HepG2 (cell line): Measurements from ENCODE around the gene CPOX. TPM values are rescaled to one million over a fixed set of nuclear protein-coding genes. Genes with fewer than 3 reads are reported as not detected.
"Not testable (repeated sequence)": the region's sequence is repeated elsewhere in the genome, so short reads cannot be mapped to it uniquely, and the experiment has no call there.

ENCODE experiments used
- ATAC-seq: fragments of 200-7000 bp; cut with Tn5 transposase; 3 replicates; pipeline ENCODE4 v1.9.1; 2020; ENCODE audit warnings: mild to moderate bottlenecking, moderate library complexity
- BruUV-seq: library from RNA; stranded (reverse); fragments of 400-500 nt; replicated peaks from 2 replicates; lab custom pipeline; 2021; lab: Mats Ljungman, UMichigan
- CTCF ChIA-PET: fragments of 300-600 bp; formaldehyde crosslinking; extraction: SDS; loops from one replicate; lab custom pipeline; 2021; ENCODE audit warnings: low total read pairs, inconsistent platforms, low intra/inter-chr PET ratio; lab: Yijun Ruan, JAX
- POLR2A ChIA-PET: fragments of 350-600 bp; sonication (Branson Sonifier 250); formaldehyde crosslinking; loops from one replicate; lab custom pipeline; 2020; ENCODE audit warnings: antibody characterized with exemption, inconsistent platforms; lab: Yijun Ruan, JAX
- DNase-seq: peaks from one replicate; pipeline ENCODE4 v3.0.0-alpha.2; 2015; ENCODE audit warnings: low spot score
- FAIRE-seq: peaks from 3 replicates; lab custom pipeline; 2011; peaks lifted over from hg19 to GRCh38; lab: Jason Lieb, UNC
- H2AFZ ChIP-seq: one replicate; pipeline ENCODE4 v1.6.1; 2011; ENCODE audit warnings: low read length, inconsistent platforms
- H3K27ac ChIP-seq: fragments of 300-600 bp; 3 replicates; pipeline ENCODE4 v1.8.0; 2011; ENCODE audit warnings: mixed run types, mild to moderate bottlenecking, mixed read lengths, low read length, inconsistent platforms; ENCODE audit not compliant: insufficient read depth; ENCODE audit errors: extremely low read length
- H3K27me3 ChIP-seq, 2 experiments: fragments of 200-600 bp in 1 of 2; 2 replicates in 1 of 2; 3 replicates in 1 of 2; pipeline versions ENCODE4 v1.6.0 to v1.8.0; 2011; ENCODE audit warnings: low read length in 2 of 2, mild to moderate bottlenecking in 2 of 2, moderate library complexity in 2 of 2, inconsistent platforms in 1 of 2; ENCODE audit not compliant: insufficient read depth in 2 of 2, control insufficient read depth in 1 of 2
- H3K36me3 ChIP-seq, 2 experiments: fragments of 200-600 bp in 1 of 2; replicated peaks in 1 of 2; 2 replicates in 1 of 2; 3 replicates in 1 of 2; pipeline versions ENCODE4 v1.5.1 to v1.8.0; 2011; ENCODE audit warnings: low read length in 2 of 2, inconsistent platforms in 1 of 2; ENCODE audit not compliant: insufficient read depth in 2 of 2, control insufficient read depth in 1 of 2
- H3K4me1 ChIP-seq: 2 replicates; pipeline ENCODE4 v1.5.1; 2012; ENCODE audit warnings: low read length, inconsistent platforms; ENCODE audit not compliant: insufficient read depth
- H3K4me2 ChIP-seq: 2 replicates; pipeline ENCODE4 v1.6.0; 2011; ENCODE audit warnings: low read depth, low read length, inconsistent platforms
- H3K4me3 ChIP-seq, 3 experiments: fragments of 200-600 bp in 1 of 3; sonication (generic), shearing (Covaris generic) in 1 of 3; replicated peaks in 1 of 3; 2 replicates each; pipeline ENCODE4 v1.5.1; 2011 to 2016; ENCODE audit warnings: low read length in 3 of 3, inconsistent platforms in 2 of 3, low read depth in 2 of 3, mild to moderate bottlenecking in 2 of 3, control low read depth in 1 of 3, mixed read lengths in 1 of 3; ENCODE audit not compliant: insufficient read depth in 1 of 3
- H3K79me2 ChIP-seq: one replicate; pipeline ENCODE4 v1.6.1; 2011; ENCODE audit warnings: low read length, inconsistent platforms; ENCODE audit not compliant: insufficient read depth
- H3K9ac ChIP-seq: 2 replicates; pipeline ENCODE4 v1.6.0; 2011; ENCODE audit warnings: mild to moderate bottlenecking, low read depth, low read length, inconsistent platforms; ENCODE audit not compliant: insufficient read depth
- H3K9me3 ChIP-seq: 2 replicates; pipeline ENCODE4 v1.5.1; 2012; ENCODE audit warnings: mild to moderate bottlenecking, low read length
- H4K20me1 ChIP-seq: 2 replicates; pipeline ENCODE4 v1.6.0; 2011; ENCODE audit warnings: inconsistent platforms, mild to moderate bottlenecking, low read length, moderate library complexity; ENCODE audit not compliant: insufficient read depth
- ARHGAP35 ChIP-seq: sonication (generic); formaldehyde crosslinking; IDR thresholded peaks from 2 replicates; pipeline ENCODE4 v1.9.0; 2022; ENCODE audit warnings: mild to moderate bottlenecking, inconsistent platforms, moderate library complexity, missing genetic modification reagents, borderline replicate concordance
- CHCHD3 ChIP-seq: sonication (generic); formaldehyde crosslinking; IDR thresholded peaks from 2 replicates; pipeline ENCODE4 v1.8.0; 2022; ENCODE audit warnings: mild to moderate bottlenecking, missing genetic modification reagents, moderate library complexity
- NRL ChIP-seq: sonication (generic); formaldehyde crosslinking; IDR thresholded peaks from 2 replicates; pipeline ENCODE4 v1.5.0; 2020; ENCODE audit warnings: missing genetic modification reagents, mild to moderate bottlenecking, moderate library complexity, borderline replicate concordance
- PHF21A ChIP-seq: sonication (generic); formaldehyde crosslinking; IDR thresholded peaks from 2 replicates; pipeline ENCODE4 v1.5.0; 2020; ENCODE audit warnings: mild to moderate bottlenecking, missing genetic modification reagents
- STAT5B ChIP-seq: sonication (generic); formaldehyde crosslinking; IDR thresholded peaks from 2 replicates; pipeline ENCODE4 v1.4.0; 2020; ENCODE audit warnings: missing genetic modification reagents
- ZNF350 ChIP-seq: sonication (generic); formaldehyde crosslinking; IDR thresholded peaks from 2 replicates; pipeline ENCODE4 v1.4.0; 2020; ENCODE audit warnings: mild to moderate bottlenecking, low read depth, missing genetic modification reagents, borderline replicate concordance
- WGBS: methylation state at CpG from one replicate; pipeline ENCODE4 v1.1.6; 2017; ENCODE audit warnings: low lambda C conversion rate; 5-methylcytosine and 5-hydroxymethylcytosine counted together
- in situ Hi-C: cut with HindIII; loops from 2 replicates; pipeline ENCODE4 v1.10.0; 2017; ENCODE audit warnings: low pct_unique_long_range_greater_than_20kb; ENCODE audit not compliant: extremely low pct_ligation_motif_present
- intact Hi-C: fragments of 100-400 bp; cut with micrococcal nuclease; formaldehyde crosslinking; loops from one replicate; pipeline ENCODE4 v1.10.0; 2022; ENCODE audit not compliant: unreplicated experiment
- polyA plus RNA-seq, 8 experiments: library from polyadenylated mRNA; depleted of rRNA in 3 of 8; stranded (reverse) in 7 of 8; unstranded in 1 of 8; fragments of >200 nt; fragmentation: Illumina TruSeq in 4 of 8; extraction: Trizol in 4 of 8; gene quantifications; 2 replicates each; pipeline versions ENCODE4 v1.2.1 to v1.2.3, GENCODE V29; 2011 to 2016; ENCODE audit warnings: low read depth in 4 of 8, missing spikeins in 1 of 8, mixed read lengths in 1 of 8; ENCODE audit not compliant: insufficient read depth in 1 of 8
- total RNA-seq, 5 experiments: library from RNA; depleted of rRNA; stranded (reverse); fragments of >200 nt; fragmentation: Illumina TruSeq; extraction: Trizol; gene quantifications; 2 replicates each; pipeline ENCODE4 v1.2.3, GENCODE V29; 2016; ENCODE audit warnings: low read depth in 1 of 5

CPOX gene
- total and polyA plus RNA-seq, 2 of the 13 experiments (the other 11 are each of a cell fraction or from before 2014, with no cell fraction given), result 34.2 to 37.2 TPM

GRCh38 chr3:98638515-98638914 is 45.1 kb upstream of the CPOX start:
- H3K27ac ChIP-seq, H4K20me1 ChIP-seq, POLR2A ChIA-PET, H3K4me2 ChIP-seq, CTCF ChIA-PET, H3K4me1 ChIP-seq, H3K9ac ChIP-seq, H3K9me3 ChIP-seq, FAIRE-seq, intact Hi-C loops, DNase-seq, H3K36me3 ChIP-seq, ATAC-seq, in situ Hi-C loops, H3K79me2 ChIP-seq, BruUV-seq, H3K4me3 ChIP-seq, H3K27me3 ChIP-seq, H2AFZ ChIP-seq: not testable (repeated sequence)
- 2% methylated on average over 2 of the region's 2 CpGs for WGBS

DNA sequence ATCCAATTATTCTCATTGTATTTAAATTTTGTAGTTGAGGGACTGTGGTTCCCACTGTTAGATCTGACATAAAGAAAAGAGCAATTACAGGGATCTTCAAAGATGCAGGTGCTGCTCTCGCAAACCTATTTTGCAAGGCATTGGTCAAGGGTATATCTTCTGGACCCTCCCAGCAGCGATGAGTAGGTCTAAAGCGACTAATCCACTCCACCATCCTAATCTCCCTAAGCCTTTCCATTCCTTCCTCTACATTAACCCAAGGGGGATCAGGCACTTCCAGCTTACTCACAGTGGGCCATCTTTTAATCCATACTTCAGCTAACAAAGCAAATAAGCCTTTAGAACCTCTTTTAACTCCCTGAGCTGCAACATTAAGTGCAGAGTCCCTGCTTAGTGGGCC is 37.0 kb upstream of the CPOX start:
- no peaks in the 10 kb centered on the region for H3K4me1 ChIP-seq
- H3K4me2 ChIP-seq, result no peak overlapping the region
- no peak overlapping the region for H3K27ac ChIP-seq
- no peak overlapping the region for H3K9ac ChIP-seq
- H3K36me3 ChIP-seq, result no peaks in the 10 kb centered on the region
- ChIA-PET CTCF (no interaction called here), POLR2A (no interaction called here)
- FAIRE-seq (no peak), ATAC-seq (no peak), DNase-seq (no peak)
- H3K9me3 ChIP-seq, result no peaks in the 10 kb centered on the region
- H2AFZ ChIP-seq, result no peak overlapping the region
- H3K79me2 ChIP-seq, result no peaks in the 10 kb centered on the region
- in situ Hi-C loops (no loop called here), intact Hi-C loops (no loop called here)
- TF ChIP-seq ZNF350 (CRISPR knock-in tag) (no peak), ARHGAP35 (no peak), PHF21A (CRISPR knock-in tag) (no peak), NRL (CRISPR knock-in tag) (no peak), STAT5B (CRISPR knock-in tag) (no peak), CHCHD3 (no peak)
- 22% methylated on average over 3 of the region's 3 CpGs for WGBS
- no peak overlapping the region for H3K4me3 ChIP-seq
- no peaks in the 10 kb centered on the region for H4K20me1 ChIP-seq
- H3K27me3 ChIP-seq, result peaks cover 0 to 3% of the 10 kb centered on the region in 2 experiments; a peak in 1 of 5 replicates
- BruUV-seq, result no TSS peak
